ENCODE data around the gene AMOTL2. TPM values are rescaled to one million over a fixed set of nuclear protein-coding genes. Genes with fewer than 3 reads are reported as not detected.

AMOTL2 gene
- polyA plus RNA-seq, 1 of the 3 experiments (the other 2 are of a cell fraction) = 185 TPM

GRCh38 chr3:134357914-134358811, 16.1 kb downstream of the AMOTL2 start:
- 7% methylated on average over 5 of the region's 10 CpGs for WGBS (ENCODE audit: low lambda C conversion rate)
- Histone ChIP-seq H3K4me3 (ENCODE audit: low read depth in 2 of 2, low read length in 1 of 2) (no peak overlapping the region), H3K27ac (ENCODE audit: low read depth in 2 of 2, low read length in 1 of 2) (peak overlapping the region; percentile 89 to 99)
- TF ChIP-seq MAX (IDR thresholded peaks at IDR 0.05; ENCODE audit: low read depth) (peak; percentile 86), SMC3 (IDR thresholded peaks at IDR 0.05; ENCODE audit: low read depth, low read length) (no peak), TAF1 (IDR thresholded peaks at IDR 0.05; ENCODE audit: borderline replicate concordance, low read depth, low read length) (peak; percentile 35; the same call in 1 of the 2 replicates), REST (IDR thresholded peaks at IDR 0.05; ENCODE audit: low read depth, low read length) (peak; percentile 49; the same call in 1 of the 2 replicates), ZBTB33 (IDR thresholded peaks at IDR 0.05; ENCODE audit: borderline replicate concordance, low read depth) (0 out of 2 replicates have a peak, but pooled peaks have one; percentile 35), GABPA (IDR thresholded peaks at IDR 0.05; ENCODE audit: low read depth) (no peak), NFIC (IDR thresholded peaks at IDR 0.05; ENCODE audit: borderline replicate concordance) (peak; percentile 49), MEF2A (IDR thresholded peaks at IDR 0.05; ENCODE audit: borderline replicate concordance, low read depth) (no peak), RCOR1 (IDR thresholded peaks at IDR 0.05; ENCODE audit: low read length) (no peak), TCF12 (IDR thresholded peaks at IDR 0.05) (peak; percentile 82), FOXJ3 (CRISPR knock-in tag; IDR thresholded peaks at IDR 0.05) (no peak), SIN3A (IDR thresholded peaks at IDR 0.05; ENCODE audit: borderline replicate concordance, low read depth, low read length) (no peak), NRF1 (IDR thresholded peaks at IDR 0.05; ENCODE audit: low read depth, low read length) (no peak), RXRA (IDR thresholded peaks at IDR 0.05; ENCODE audit: borderline replicate concordance, low read depth) (no peak), POLR2AphosphoS5 (IDR thresholded peaks at IDR 0.05; ENCODE audit: low read depth, low read length) (peak; percentile 89), ELF1 (IDR thresholded peaks at IDR 0.05) (peak; percentile 30; the same call in 1 of the 2 replicates), TEAD4 (IDR thresholded peaks at IDR 0.05; ENCODE audit: borderline replicate concordance, insufficient read depth) (peak; percentile 98), RAD21 (IDR thresholded peaks at IDR 0.05; ENCODE audit: low read length) (peak; percentile 34), EZH2phosphoT487 (IDR thresholded peaks at IDR 0.05; ENCODE audit: borderline replicate concordance, low read depth) (no peak)
- TF ChIP-seq, protein P1, sequence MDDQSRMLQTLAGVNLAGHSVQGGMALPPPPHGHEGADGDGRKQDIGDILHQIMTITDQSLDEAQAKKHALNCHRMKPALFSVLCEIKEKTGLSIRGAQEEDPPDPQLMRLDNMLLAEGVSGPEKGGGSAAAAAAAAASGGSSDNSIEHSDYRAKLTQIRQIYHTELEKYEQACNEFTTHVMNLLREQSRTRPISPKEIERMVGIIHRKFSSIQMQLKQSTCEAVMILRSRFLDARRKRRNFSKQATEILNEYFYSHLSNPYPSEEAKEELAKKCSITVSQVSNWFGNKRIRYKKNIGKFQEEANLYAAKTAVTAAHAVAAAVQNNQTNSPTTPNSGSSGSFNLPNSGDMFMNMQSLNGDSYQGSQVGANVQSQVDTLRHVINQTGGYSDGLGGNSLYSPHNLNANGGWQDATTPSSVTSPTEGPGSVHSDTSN (IDR thresholded peaks at IDR 0.05) = peak; percentile 59; the same call in 1 of the 2 replicates
- TF ChIP-seq, protein P2, sequence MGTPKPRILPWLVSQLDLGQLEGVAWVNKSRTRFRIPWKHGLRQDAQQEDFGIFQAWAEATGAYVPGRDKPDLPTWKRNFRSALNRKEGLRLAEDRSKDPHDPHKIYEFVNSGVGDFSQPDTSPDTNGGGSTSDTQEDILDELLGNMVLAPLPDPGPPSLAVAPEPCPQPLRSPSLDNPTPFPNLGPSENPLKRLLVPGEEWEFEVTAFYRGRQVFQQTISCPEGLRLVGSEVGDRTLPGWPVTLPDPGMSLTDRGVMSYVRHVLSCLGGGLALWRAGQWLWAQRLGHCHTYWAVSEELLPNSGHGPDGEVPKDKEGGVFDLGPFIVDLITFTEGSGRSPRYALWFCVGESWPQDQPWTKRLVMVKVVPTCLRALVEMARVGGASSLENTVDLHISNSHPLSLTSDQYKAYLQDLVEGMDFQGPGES (IDR thresholded peaks at IDR 0.05; ENCODE audit: low read depth, low read length) = no peak
- TF ChIP-seq, protein P3, sequence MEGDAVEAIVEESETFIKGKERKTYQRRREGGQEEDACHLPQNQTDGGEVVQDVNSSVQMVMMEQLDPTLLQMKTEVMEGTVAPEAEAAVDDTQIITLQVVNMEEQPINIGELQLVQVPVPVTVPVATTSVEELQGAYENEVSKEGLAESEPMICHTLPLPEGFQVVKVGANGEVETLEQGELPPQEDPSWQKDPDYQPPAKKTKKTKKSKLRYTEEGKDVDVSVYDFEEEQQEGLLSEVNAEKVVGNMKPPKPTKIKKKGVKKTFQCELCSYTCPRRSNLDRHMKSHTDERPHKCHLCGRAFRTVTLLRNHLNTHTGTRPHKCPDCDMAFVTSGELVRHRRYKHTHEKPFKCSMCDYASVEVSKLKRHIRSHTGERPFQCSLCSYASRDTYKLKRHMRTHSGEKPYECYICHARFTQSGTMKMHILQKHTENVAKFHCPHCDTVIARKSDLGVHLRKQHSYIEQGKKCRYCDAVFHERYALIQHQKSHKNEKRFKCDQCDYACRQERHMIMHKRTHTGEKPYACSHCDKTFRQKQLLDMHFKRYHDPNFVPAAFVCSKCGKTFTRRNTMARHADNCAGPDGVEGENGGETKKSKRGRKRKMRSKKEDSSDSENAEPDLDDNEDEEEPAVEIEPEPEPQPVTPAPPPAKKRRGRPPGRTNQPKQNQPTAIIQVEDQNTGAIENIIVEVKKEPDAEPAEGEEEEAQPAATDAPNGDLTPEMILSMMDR (IDR thresholded peaks at IDR 0.05) = peak; percentile 63

More at GRCh38 chr3:134357914-134358811, 16.1 kb downstream of the AMOTL2 start:
- peak; percentile 57 for DNase-seq
- ChIA-PET CTCF (interaction anchor here (1.1 to 2.2 kb wide), 4 partner anchors 9 to 115 kb away, joined by 4 to 16 read pairs (median 5); no protein-coding TSS in a partner anchor), POLR2A (no interaction called here)
- H3K9me3 ChIP-seq = no peaks in the 10 kb centered on the region
- H2AFZ ChIP-seq (ENCODE audit: low read depth) = no peak overlapping the region
- H3K9ac ChIP-seq = peak overlapping the region; percentile 66
- H3K9me2 ChIP-seq = no peaks in the 10 kb centered on the region
- H3K79me2 ChIP-seq (ENCODE audit: insufficient read depth) = peaks cover 57% of the 10 kb centered on the region
- no peaks in the 10 kb centered on the region for H3K27me3 ChIP-seq (ENCODE audit: insufficient read depth)
- peaks cover 12 to 69% of the 10 kb centered on the region in 2 experiments; a peak in 3 of 4 replicates for H3K4me1 ChIP-seq (ENCODE audit: control insufficient read depth in 1 of 2, insufficient read depth in 2 of 2, low read depth in 1 of 2, low read length in 1 of 2)
- H3K36me3 ChIP-seq (replicated peaks in 1 of 2; ENCODE audit: control insufficient read depth in 1 of 2, insufficient read depth in 2 of 2, low read length in 1 of 2) = peaks cover 82 to 84% of the 10 kb centered on the region in 2 experiments
- H4K20me1 ChIP-seq (ENCODE audit: insufficient read depth) = peaks cover 17% of the 10 kb centered on the region
- peak overlapping the region; percentile 70 for H3K4me2 ChIP-seq
- H3F3A ChIP-seq (replicated peaks; ENCODE audit: insufficient read depth) = peaks cover 96% of the 10 kb centered on the region

Data from SK-N-SH (cell line).